HepG2 (cell line): ENCODE measurements around the gene COASY. TPM values are rescaled to one million over a fixed set of nuclear protein-coding genes. Genes with fewer than 3 reads are reported as not detected.
"Not testable (repeated sequence)": the region's sequence is repeated elsewhere in the genome, so short reads cannot be mapped to it uniquely, and the experiment has no call there.

Source experiments
- ATAC-seq: fragments of 200-7000 bp; cut with Tn5 transposase; 3 replicates; pipeline ENCODE4 v1.9.1; 2020; ENCODE audit warnings: mild to moderate bottlenecking, moderate library complexity
- BruUV-seq: library from RNA; stranded (reverse); fragments of 400-500 nt; replicated peaks from 2 replicates; lab custom pipeline; 2021; lab: Mats Ljungman, UMichigan
- CTCF ChIA-PET: fragments of 300-600 bp; formaldehyde crosslinking; extraction: SDS; loops from one replicate; lab custom pipeline; 2021; ENCODE audit warnings: low total read pairs, inconsistent platforms, low intra/inter-chr PET ratio; lab: Yijun Ruan, JAX
- POLR2A ChIA-PET: fragments of 350-600 bp; sonication (Branson Sonifier 250); formaldehyde crosslinking; loops from one replicate; lab custom pipeline; 2020; ENCODE audit warnings: antibody characterized with exemption, inconsistent platforms; lab: Yijun Ruan, JAX
- DNase-seq: peaks from one replicate; pipeline ENCODE4 v3.0.0-alpha.2; 2015; ENCODE audit warnings: low spot score
- FAIRE-seq: peaks from 3 replicates; lab custom pipeline; 2011; peaks lifted over from hg19 to GRCh38; lab: Jason Lieb, UNC
- H2AFZ ChIP-seq: one replicate; pipeline ENCODE4 v1.6.1; 2011; ENCODE audit warnings: low read length, inconsistent platforms
- H3K27ac ChIP-seq: fragments of 300-600 bp; 3 replicates; pipeline ENCODE4 v1.8.0; 2011; ENCODE audit warnings: mixed run types, mild to moderate bottlenecking, mixed read lengths, low read length, inconsistent platforms; ENCODE audit not compliant: insufficient read depth; ENCODE audit errors: extremely low read length
- H3K27me3 ChIP-seq, 2 experiments: fragments of 200-600 bp in 1 of 2; 2 replicates in 1 of 2; 3 replicates in 1 of 2; pipeline versions ENCODE4 v1.6.0 to v1.8.0; 2011; ENCODE audit warnings: low read length in 2 of 2, mild to moderate bottlenecking in 2 of 2, moderate library complexity in 2 of 2, inconsistent platforms in 1 of 2; ENCODE audit not compliant: insufficient read depth in 2 of 2, control insufficient read depth in 1 of 2
- H3K36me3 ChIP-seq, 2 experiments: fragments of 200-600 bp in 1 of 2; replicated peaks in 1 of 2; 2 replicates in 1 of 2; 3 replicates in 1 of 2; pipeline versions ENCODE4 v1.5.1 to v1.8.0; 2011; ENCODE audit warnings: low read length in 2 of 2, inconsistent platforms in 1 of 2; ENCODE audit not compliant: insufficient read depth in 2 of 2, control insufficient read depth in 1 of 2
- H3K4me1 ChIP-seq: 2 replicates; pipeline ENCODE4 v1.5.1; 2012; ENCODE audit warnings: low read length, inconsistent platforms; ENCODE audit not compliant: insufficient read depth
- H3K4me2 ChIP-seq: 2 replicates; pipeline ENCODE4 v1.6.0; 2011; ENCODE audit warnings: low read depth, low read length, inconsistent platforms
- H3K4me3 ChIP-seq, 3 experiments: fragments of 200-600 bp in 1 of 3; sonication (generic), shearing (Covaris generic) in 1 of 3; replicated peaks in 1 of 3; 2 replicates each; pipeline ENCODE4 v1.5.1; 2011 to 2016; ENCODE audit warnings: low read length in 3 of 3, inconsistent platforms in 2 of 3, low read depth in 2 of 3, mild to moderate bottlenecking in 2 of 3, control low read depth in 1 of 3, mixed read lengths in 1 of 3; ENCODE audit not compliant: insufficient read depth in 1 of 3
- H3K79me2 ChIP-seq: one replicate; pipeline ENCODE4 v1.6.1; 2011; ENCODE audit warnings: low read length, inconsistent platforms; ENCODE audit not compliant: insufficient read depth
- H3K9ac ChIP-seq: 2 replicates; pipeline ENCODE4 v1.6.0; 2011; ENCODE audit warnings: mild to moderate bottlenecking, low read depth, low read length, inconsistent platforms; ENCODE audit not compliant: insufficient read depth
- H3K9me3 ChIP-seq: 2 replicates; pipeline ENCODE4 v1.5.1; 2012; ENCODE audit warnings: mild to moderate bottlenecking, low read length
- H4K20me1 ChIP-seq: 2 replicates; pipeline ENCODE4 v1.6.0; 2011; ENCODE audit warnings: inconsistent platforms, mild to moderate bottlenecking, low read length, moderate library complexity; ENCODE audit not compliant: insufficient read depth
- HNF4G ChIP-seq, 2 experiments: sonication (generic) in 1 of 2; formaldehyde crosslinking in 1 of 2; IDR thresholded peaks; 2 replicates each; pipeline versions ENCODE4 v1.4.0 to v1.6.1; 2011 to 2020; ENCODE audit warnings: borderline replicate concordance in 2 of 2, low read depth in 2 of 2, mild to moderate bottlenecking in 2 of 2, low read length in 1 of 2, missing genetic modification reagents in 1 of 2, moderate library complexity in 1 of 2
- RCOR2 ChIP-seq: IDR thresholded peaks from 2 replicates; pipeline ENCODE4 v1.6.1; 2016; ENCODE audit warnings: missing biosample characterization, missing genetic modification reagents
- SAP130 ChIP-seq: IDR thresholded peaks from 2 replicates; pipeline ENCODE4 v1.6.1; 2016; ENCODE audit warnings: low read depth
- SETDB1 ChIP-seq: sonication (generic); formaldehyde crosslinking; IDR thresholded peaks from 2 replicates; pipeline ENCODE4 v1.5.1; 2020; ENCODE audit warnings: missing genetic modification reagents, mild to moderate bottlenecking, borderline replicate concordance
- WGBS: methylation state at CpG from one replicate; pipeline ENCODE4 v1.1.6; 2017; ENCODE audit warnings: low lambda C conversion rate; 5-methylcytosine and 5-hydroxymethylcytosine counted together
- in situ Hi-C: cut with HindIII; loops from 2 replicates; pipeline ENCODE4 v1.10.0; 2017; ENCODE audit warnings: low pct_unique_long_range_greater_than_20kb; ENCODE audit not compliant: extremely low pct_ligation_motif_present
- intact Hi-C: fragments of 100-400 bp; cut with micrococcal nuclease; formaldehyde crosslinking; loops from one replicate; pipeline ENCODE4 v1.10.0; 2022; ENCODE audit not compliant: unreplicated experiment
- polyA plus RNA-seq, 8 experiments: library from polyadenylated mRNA; depleted of rRNA in 3 of 8; stranded (reverse) in 7 of 8; unstranded in 1 of 8; fragments of >200 nt; fragmentation: Illumina TruSeq in 4 of 8; extraction: Trizol in 4 of 8; gene quantifications; 2 replicates each; pipeline versions ENCODE4 v1.2.1 to v1.2.3, GENCODE V29; 2011 to 2016; ENCODE audit warnings: low read depth in 4 of 8, missing spikeins in 1 of 8, mixed read lengths in 1 of 8; ENCODE audit not compliant: insufficient read depth in 1 of 8
- total RNA-seq, 5 experiments: library from RNA; depleted of rRNA; stranded (reverse); fragments of >200 nt; fragmentation: Illumina TruSeq; extraction: Trizol; gene quantifications; 2 replicates each; pipeline ENCODE4 v1.2.3, GENCODE V29; 2016; ENCODE audit warnings: low read depth in 1 of 5
- TF ChIP-seq, protein P1 (sequence below): sonication (generic); formaldehyde crosslinking; IDR thresholded peaks from 2 replicates; pipeline ENCODE4 v1.4.0; 2020; ENCODE audit warnings: missing genetic modification reagents, mild to moderate bottlenecking, borderline replicate concordance

The COASY gene
- total and polyA plus RNA-seq, 2 of the 13 experiments (the other 11 are each of a cell fraction or from before 2014, with no cell fraction given) = 90.7 to 125 TPM

DNA sequence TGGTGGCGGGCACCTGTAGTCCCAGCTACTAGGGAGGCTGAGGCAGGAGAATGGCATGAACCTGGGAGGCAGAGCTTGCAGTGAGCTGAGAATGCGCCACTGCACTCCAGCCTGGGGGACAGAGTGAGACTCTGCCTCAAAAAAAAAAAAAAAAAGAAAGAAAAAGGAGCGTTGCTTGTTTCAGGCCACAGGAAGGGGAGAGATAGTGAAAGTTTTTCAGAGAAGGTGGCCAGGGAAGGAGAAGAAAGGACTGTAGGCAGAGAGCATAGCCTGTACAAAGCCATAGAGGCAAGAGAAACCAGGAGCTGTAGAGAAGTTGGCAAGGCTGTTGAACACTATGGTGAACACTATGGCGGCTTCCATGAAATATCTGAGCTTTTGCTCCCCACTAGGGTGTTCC is 21.4 kb upstream of the COASY start:
- H3K9me3 ChIP-seq, BruUV-seq, H3K27me3 ChIP-seq, in situ Hi-C loops, H2AFZ ChIP-seq, intact Hi-C loops, H3K79me2 ChIP-seq, CTCF ChIA-PET, DNase-seq, H4K20me1 ChIP-seq, H3K4me3 ChIP-seq, ATAC-seq, FAIRE-seq: not testable (repeated sequence)
- TF ChIP-seq, protein P1, sequence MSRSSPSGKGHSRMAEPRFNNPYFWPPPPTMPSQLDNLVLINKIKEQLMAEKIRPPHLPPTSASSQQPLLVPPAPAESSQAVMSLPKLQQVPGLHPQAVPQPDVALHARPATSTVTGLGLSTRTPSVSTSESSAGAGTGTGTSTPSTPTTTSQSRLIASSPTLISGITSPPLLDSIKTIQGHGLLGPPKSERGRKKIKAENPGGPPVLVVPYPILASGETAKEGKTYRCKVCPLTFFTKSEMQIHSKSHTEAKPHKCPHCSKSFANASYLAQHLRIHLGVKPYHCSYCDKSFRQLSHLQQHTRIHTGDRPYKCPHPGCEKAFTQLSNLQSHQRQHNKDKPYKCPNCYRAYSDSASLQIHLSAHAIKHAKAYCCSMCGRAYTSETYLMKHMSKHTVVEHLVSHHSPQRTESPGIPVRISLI (CRISPR knock-in tag) = 0 out of 2 replicates have a peak, but pooled peaks have one; percentile 1
- Histone ChIP-seq H3K9ac (peak overlapping the region; percentile 39; the same call in 1 of the 2 replicates), H3K36me3 (peaks cover 3 to 19% of the 10 kb centered on the region in 2 experiments; a peak in 3 of 5 replicates), H3K4me1 (peaks cover 74% of the 10 kb centered on the region), H3K27ac (peak overlapping the region; percentile 76), H3K4me2 (0 out of 2 replicates have a peak overlapping the region, but pooled peaks have one; percentile 50)
- WGBS = 98% methylated on average over 4 of the region's 4 CpGs
- POLR2A ChIA-PET = interaction anchor here (1.2 to 4.0 kb wide), 10 partner anchors 10 to 69 kb away, joined by 3 to 67 read pairs (median 14); partner anchors contain the start of genes COASY, HSD17B1, PSMC3IP and RETREG3

DNA sequence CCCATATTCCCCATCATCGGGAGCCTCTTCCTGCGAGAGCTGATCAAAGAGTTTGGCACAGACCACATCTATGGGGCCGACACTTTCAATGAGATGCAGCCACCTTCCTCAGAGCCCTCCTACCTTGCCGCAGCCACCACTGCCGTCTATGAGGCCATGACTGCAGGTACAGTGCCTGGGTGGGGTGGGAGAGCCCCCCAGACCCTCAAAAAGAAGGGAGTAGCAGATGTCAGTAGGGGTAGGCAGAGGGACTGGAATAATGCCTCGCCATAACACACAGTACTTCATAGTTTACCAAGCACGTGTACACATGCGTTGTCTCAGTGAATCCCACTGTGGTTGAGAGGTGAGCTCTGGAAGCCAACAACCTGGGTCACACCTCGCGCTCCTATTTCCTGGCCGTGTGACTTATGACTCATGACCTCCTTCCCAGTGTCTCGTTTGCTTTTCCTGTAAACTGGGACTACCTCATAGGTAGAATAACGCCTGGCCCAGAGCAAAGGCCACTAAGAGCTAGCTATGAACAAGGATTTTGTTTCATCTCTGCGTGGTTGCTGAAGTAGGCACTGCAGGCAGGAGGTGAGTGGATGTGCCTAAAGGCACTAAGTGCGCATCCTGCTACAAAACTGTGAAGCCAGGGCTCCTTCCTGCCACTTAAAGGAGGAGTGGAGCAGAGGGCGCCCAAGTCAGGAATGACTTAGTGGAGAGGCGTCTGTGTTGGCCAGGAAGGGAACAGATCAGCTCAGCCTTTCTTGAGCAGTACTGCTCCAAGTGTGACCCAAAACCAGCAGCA is 20.7 kb upstream of the COASY start:
- Histone ChIP-seq H3K9ac (peak overlapping the region; percentile 52), H3K27ac (peak overlapping the region; percentile 76), H2AFZ (no peak overlapping the region), H3K9me3 (no peaks in the 10 kb centered on the region), H3K4me1 (peaks cover 76% of the 10 kb centered on the region), H3K4me2 (peak overlapping the region; percentile 50), H3K79me2 (peaks cover 7% of the 10 kb centered on the region), H4K20me1 (no peaks in the 10 kb centered on the region), H3K4me3 (no peak overlapping the region; a peak in 1 of 6 replicates), H3K36me3 (peaks cover 3 to 19% of the 10 kb centered on the region in 2 experiments; a peak in 3 of 5 replicates), H3K27me3 (no peaks in the 10 kb centered on the region)
- CTCF ChIA-PET = no interaction called here
- 45% methylated on average over 17 of the region's 17 CpGs for WGBS
- BruUV-seq = no TSS peak
- intact Hi-C loops (no loop called here), in situ Hi-C loops (no loop called here)
- ATAC-seq (peak; percentile 48), FAIRE-seq (peak; percentile 75), DNase-seq (peak; percentile 94)
- POLR2A ChIA-PET = interaction anchor here (0.7 to 4.0 kb wide), 16 partner anchors 10 to 229 kb away, joined by 3 to 67 read pairs (median 6); partner anchors contain the start of genes COASY, HSD17B1, PLEKHH3 and PSMC3IP
- TF ChIP-seq HNF4G (IDR thresholded peaks at IDR 0.05; ENCODE audit: borderline replicate concordance, low read depth, low read length) (peak; percentile 65), HNF4G (CRISPR knock-in tag; IDR thresholded peaks at IDR 0.05; ENCODE audit: borderline replicate concordance, low read depth) (peak; percentile 81; the same call in 1 of the 2 replicates), SETDB1 (CRISPR knock-in tag) (no peak), SAP130 (CRISPR knock-in tag) (peak; percentile 95), RCOR2 (peak; percentile 81)
